Hematopoietic multipotent progenitor cell (in vitro differentiated cells): Measurements from ENCODE around the gene BACH1. TPM values are rescaled to one million over a fixed set of nuclear protein-coding genes. Genes with fewer than 3 reads are reported as not detected.

Source experiments
- DNase-seq, 3 donors: peaks; one replicate each; pipeline ENCODE4 v3.0.0-alpha.2; 2011 to 2015; ENCODE audit warnings: low read depth in 2 of 3, low spot score in 2 of 3
- total RNA-seq: library from RNA; depleted of rRNA; stranded (reverse); fragments of >200 nt; gene quantifications from one replicate; pipeline ENCODE4 v1.2.3, GENCODE V29; 2012

The BACH1 gene
- total RNA-seq, 1 donor, result 32.6 TPM

DNA sequence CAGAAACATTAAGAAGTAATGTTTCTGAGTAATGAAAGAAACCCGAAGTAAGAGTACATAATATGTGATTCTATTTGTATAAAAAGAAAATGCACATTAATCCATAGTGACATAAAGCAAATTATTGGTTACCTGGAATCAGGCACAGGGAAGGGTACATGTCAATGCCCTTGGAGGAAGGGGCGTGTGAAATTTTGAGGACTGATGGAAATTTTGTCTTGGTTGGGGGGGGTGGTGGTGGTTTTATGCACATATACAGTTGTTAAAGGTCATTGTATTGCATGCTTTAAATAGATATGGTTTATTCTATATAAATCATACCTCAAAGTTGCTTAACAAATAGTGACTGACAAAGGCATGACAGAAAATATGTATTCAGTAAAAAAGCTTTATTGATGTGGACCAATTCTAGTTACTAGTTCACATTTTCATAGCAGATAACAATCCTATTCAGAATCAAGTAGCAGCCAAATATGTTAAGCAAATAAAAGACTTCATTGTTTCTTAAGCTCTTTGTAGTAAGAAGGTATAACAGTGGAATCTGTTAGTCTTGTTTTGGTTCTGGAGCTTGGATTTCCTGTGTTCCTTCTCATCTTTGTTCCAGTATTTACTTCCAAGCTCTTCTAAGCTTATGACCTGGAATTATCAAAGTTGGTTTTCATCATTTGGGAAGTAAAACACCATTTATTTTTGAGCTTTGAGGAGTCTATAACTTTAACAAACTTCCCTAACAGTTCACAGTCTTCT lies 15.1 kb downstream of the BACH1 start:
- no peak for DNase-seq

GRCh38 chr21:29315131-29315749 lies 16.5 kb downstream of the BACH1 start:
- DNase-seq, result no peak

GRCh38 chr21:29316029-29316742 lies 17.5 kb downstream of the BACH1 start:
- peak in 1 of 3 donors; percentile 25 for DNase-seq

DNA sequence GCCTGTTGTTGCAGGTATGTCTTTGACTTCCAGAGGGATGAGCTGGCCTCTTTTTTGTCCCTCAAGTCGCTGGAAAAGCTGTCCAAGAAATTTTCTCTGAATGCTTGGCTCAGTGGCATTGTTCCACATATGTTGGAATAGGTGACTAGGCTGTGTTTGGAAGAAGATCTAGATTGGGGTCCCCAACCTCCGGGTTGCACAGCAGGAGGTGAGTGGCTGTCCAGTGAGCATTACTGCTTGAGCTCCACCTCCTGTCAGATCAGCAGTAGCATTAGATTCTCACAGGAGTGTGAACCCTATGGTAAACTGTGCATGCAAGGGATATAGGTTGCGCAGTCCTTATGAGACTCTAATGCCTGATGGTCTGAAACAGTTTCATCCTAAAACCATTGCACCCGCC lies 18.1 kb downstream of the BACH1 start:
- no peak for DNase-seq

DNA sequence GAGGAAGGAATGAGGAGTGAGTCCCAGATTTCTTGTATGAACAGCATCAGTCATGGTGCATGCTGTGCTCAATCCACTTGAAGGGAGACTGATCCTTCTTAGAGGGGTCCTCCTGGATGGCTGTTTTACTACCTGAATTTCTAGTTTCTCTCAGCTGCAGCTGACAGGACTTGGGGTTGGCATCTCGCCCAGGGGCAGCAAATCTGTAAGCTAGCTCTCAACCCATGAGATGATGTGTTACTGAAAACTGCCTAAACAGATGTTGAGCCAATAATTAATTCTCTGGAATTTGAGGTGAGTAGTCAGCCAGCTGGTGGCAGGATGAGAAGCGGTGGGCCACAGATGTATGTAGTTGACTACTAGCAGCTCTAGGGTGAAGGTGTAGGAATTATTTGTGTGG lies 19.6 kb downstream of the BACH1 start:
- no peak for DNase-seq

GRCh38 chr21:29320031-29320430 lies 21.3 kb downstream of the BACH1 start:
- DNase-seq, result no peak

- no peak for DNase-seq
Measured at GRCh38 chr21:29321217-29321616, 22.5 kb downstream of the BACH1 start.

- no peak for DNase-seq
Measured at GRCh38 chr21:29321932-29322928, 23.5 kb downstream of the BACH1 start.

- DNase-seq, result no peak
Measured at GRCh38 chr21:29323189-29323588, 24.5 kb downstream of the BACH1 start.

DNA sequence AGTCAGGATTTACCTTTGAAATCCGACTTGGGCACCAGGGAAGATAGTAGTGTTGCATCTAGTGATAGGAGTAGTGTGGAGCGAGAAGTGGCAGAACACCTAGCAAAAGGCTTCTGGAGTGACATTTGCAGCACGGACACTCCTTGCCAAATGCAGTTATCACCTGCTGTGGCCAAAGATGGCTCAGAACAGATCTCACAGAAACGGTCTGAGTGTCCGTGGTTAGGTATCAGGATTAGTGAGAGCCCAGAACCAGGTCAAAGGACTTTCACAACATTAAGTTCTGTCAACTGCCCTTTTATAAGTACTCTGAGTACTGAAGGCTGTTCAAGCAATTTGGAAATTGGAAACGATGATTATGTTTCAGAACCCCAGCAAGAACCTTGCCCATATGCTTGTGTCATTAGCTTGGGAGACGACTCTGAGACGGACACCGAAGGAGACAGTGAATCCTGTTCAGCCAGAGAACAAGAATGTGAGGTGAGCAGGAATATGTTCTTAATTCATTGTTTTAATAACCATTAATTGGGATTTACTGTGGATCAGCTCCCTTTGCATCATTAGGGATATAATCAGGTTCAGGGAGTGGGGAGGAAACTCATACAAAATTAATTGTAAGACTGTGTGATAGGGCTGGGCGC lies 28.3 kb downstream of the BACH1 start:
- no peak for DNase-seq

DNA sequence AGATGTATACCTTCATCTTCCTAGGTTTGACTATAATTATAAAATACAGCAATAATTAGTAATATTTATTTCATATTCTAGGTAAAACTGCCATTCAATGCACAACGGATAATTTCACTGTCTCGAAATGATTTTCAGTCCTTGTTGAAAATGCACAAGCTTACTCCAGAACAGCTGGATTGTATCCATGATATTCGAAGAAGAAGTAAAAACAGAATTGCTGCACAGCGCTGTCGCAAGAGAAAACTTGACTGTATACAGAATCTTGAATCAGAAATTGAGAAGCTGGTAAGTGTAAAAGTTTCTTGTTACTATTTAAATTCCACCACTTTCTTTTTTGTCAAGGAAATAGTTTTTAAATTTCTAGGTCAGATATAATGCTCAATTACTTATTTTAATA lies 30.7 kb downstream of the BACH1 start:
- DNase-seq, result no peak

DNA sequence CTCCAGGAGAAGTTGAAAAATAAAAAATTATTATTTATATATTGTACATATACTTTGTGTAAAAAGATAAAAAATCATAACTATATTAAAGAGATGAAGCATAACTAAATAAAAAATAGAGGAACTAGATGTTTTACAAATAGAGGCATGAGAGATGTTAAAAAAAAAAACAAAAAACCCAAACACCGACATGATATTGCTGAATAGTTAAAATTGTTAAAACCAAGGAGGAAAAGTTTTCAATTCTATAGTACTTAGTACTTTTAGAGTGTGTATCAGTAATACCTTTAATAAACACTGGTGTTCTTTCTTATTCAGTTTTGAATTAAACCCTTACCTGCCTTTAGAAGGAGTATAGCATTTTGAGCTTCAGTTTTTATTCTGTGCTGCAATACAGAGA lies 32.1 kb downstream of the BACH1 start:
- DNase-seq, result no peak

DNA sequence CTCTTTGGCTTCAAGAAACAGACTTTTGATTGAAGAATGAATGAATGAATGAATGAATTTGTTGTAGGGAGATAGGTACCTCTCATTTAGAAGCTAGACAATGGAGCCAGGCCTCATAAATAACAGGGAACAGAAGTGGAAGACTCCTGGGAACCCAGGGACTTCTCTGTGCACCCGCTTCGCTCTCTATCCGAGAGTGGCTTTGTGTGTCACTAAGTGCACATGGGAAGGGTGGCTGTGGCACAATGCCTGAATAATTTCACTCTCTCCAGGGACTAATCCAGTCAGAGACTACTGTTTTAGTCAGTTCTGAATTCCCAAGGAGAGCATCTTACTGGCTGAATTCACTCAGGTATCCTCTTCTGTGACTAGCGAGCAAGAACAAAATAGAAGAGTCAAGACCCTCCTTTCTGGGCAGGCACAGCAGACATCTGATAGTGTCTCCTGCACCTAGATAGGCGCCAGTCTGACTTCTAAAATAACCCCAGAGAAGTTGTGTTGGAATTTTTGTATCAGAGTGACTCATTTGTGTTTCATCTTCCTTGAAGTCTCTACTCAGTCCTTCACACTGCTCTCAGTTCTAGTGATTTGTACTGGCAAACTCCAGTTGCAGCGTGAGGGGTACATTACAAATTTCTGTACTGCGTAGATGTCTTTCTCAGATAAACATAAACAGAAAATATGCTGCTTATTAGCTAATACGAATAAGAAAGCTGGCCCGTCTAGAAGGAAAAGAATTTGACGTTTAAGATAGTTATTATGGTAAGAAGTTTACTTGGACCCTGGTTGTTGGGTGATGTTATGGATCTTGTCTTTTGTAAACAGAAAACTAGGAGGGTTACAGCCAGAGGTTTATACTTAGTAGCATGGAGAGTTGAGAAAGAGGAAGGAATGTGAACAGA lies 34.0 kb downstream of the BACH1 start:
- no peak for DNase-seq

DNA sequence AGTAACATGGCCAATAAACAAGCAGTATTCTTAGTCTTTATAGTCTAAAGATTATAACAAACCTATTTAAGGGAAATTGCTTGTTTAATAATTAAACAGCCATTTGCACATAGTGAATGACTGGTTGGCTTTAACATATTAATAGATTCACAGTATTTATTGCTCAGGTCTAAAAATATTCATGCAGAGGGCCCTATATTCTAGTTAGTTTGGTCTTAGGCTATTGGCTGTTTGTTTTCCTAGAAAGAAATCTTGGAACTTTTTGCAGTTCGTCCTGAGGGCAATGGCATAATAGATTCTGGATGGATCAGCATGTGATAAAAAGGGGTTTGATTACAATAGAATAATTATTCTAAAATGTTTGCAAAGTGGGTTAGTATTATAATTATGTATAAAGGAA lies 34.7 kb downstream of the BACH1 start:
- DNase-seq, result no peak

DNA sequence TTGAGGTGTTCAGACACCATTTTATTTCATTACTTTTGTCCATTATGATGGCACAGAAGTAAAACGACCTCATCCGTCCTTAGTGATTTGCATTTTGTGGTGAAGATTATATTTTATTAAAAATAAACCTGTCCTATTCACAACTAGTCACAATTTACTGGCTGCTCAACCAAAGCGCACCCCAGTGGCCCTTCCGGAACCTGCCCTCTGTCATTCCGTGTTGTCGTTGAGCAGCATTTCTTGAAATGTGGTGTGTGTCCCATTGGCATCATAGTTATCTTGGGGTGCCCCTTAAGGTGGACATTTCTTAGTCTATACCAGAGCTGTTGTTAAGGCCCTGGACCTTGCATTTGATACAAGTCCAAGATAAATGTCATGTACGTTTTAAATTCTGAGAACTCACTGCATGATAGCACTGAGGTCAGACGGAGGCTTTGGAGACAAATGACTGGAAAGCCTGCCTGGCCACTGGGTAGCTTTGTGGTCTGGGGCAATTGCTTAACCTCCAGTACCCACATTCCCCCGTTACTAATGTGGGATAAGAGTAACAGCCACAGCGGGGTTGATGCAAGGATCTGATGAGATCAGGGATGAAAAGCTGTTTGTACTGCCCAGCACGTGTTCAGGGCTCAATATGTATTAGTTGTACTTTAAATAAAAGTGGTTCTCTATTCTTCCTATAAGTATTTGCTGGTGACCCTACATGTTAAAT lies 36.2 kb downstream of the BACH1 start:
- DNase-seq, result no peak

DNA sequence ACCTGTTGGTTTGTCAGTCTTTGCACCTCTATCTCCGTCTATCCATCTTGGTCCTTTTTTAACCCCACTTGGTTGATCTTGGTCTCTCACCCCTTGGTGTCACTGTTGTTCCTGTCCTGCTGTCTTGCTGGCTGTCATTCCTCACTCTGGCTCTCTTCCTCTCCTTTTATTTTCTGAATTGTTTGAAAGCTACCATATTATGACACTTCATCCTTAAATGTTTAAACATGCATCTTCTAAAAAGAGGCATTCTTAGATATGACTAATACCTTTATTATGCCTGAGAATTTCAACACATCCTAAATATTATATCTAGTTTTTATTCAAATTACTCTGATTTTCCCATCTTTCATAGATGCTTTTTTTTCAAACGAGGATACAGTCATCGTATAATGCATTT lies 37.0 kb downstream of the BACH1 start:
- no peak for DNase-seq

GRCh38 chr21:29338256-29338655 lies 39.5 kb downstream of the BACH1 start:
- no peak for DNase-seq

- no peak for DNase-seq
Measured at GRCh38 chr21:29340228-29340627, 41.5 kb downstream of the BACH1 start.
